ENCODE measurements around the gene SLC46A2.

The SLC46A2 gene

GRCh38 chr9:112842555-112842954 is 48.1 kb downstream of the SLC46A2 start:
- TF ChIP-seq ZFX (IDR thresholded peaks at IDR 0.05; ENCODE audit: borderline replicate concordance) = no peak
- no peak for TF ChIP-seq CTCF (IDR thresholded peaks at IDR 0.05)
- H3K27ac ChIP-seq = no peak overlapping the region

- H3K27ac ChIP-seq = no peak overlapping the region
- TF ChIP-seq ZFX (IDR thresholded peaks at IDR 0.05; ENCODE audit: borderline replicate concordance) = no peak
- no peak for TF ChIP-seq CTCF (IDR thresholded peaks at IDR 0.05)
Measured at GRCh38 chr9:112841261-112841660, 49.4 kb downstream of the SLC46A2 start.

- H3K27ac ChIP-seq = no peak overlapping the region
- no peak for TF ChIP-seq ZFX (IDR thresholded peaks at IDR 0.05; ENCODE audit: borderline replicate concordance)
- no peak for TF ChIP-seq CTCF (IDR thresholded peaks at IDR 0.05)
Measured at GRCh38 chr9:112839331-112839730, 51.3 kb downstream of the SLC46A2 start.

- TF ChIP-seq ZFX (IDR thresholded peaks at IDR 0.05; ENCODE audit: borderline replicate concordance) = no peak
- TF ChIP-seq CTCF (IDR thresholded peaks at IDR 0.05) = no peak
- H3K27ac ChIP-seq = no peak overlapping the region
Measured at GRCh38 chr9:112838342-112838741, 52.3 kb downstream of the SLC46A2 start.

GRCh38 chr9:112836394-112836793 is 54.3 kb downstream of the SLC46A2 start:
- TF ChIP-seq CTCF (IDR thresholded peaks at IDR 0.05) = no peak
- TF ChIP-seq ZFX (IDR thresholded peaks at IDR 0.05; ENCODE audit: borderline replicate concordance) = no peak
- H3K27ac ChIP-seq = no peak overlapping the region

GRCh38 chr9:112833081-112833480 is 57.6 kb downstream of the SLC46A2 start:
- TF ChIP-seq ZFX (IDR thresholded peaks at IDR 0.05; ENCODE audit: borderline replicate concordance) = no peak
- no peak for TF ChIP-seq CTCF (IDR thresholded peaks at IDR 0.05)
- no peak overlapping the region for H3K27ac ChIP-seq

GRCh38 chr9:112831969-112832368 is 58.7 kb downstream of the SLC46A2 start:
- peak overlapping the region; percentile 25; the same call in 1 of the 2 replicates for H3K27ac ChIP-seq
- TF ChIP-seq CTCF (IDR thresholded peaks at IDR 0.05) = no peak
- TF ChIP-seq ZFX (IDR thresholded peaks at IDR 0.05; ENCODE audit: borderline replicate concordance) = no peak

Data from 22Rv1 (cell line).